Activated CD4-positive, alpha-beta T cell treated with anti-CD3 and anti-CD28 coated beads, Interleukin-2, amount 10 ng/mL, durations not matched to agents 7 days and 5 days (primary cell): ENCODE results near the gene DCAF15. TPM values are rescaled to one million over a fixed set of nuclear protein-coding genes. Genes with fewer than 3 reads are reported as not detected.

Source experiments
- CTCF ChIA-PET: fragments of 350-600 bp; sonication (Branson Sonifier 250); formaldehyde crosslinking; loops from one replicate; lab custom pipeline; 2021; ENCODE audit warnings: antibody characterized with exemption; lab: Charles Lee
- POLR2A ChIA-PET: fragments of 350-600 bp; sonication (Branson Sonifier 250); formaldehyde crosslinking; loops from one replicate; lab custom pipeline; 2021; ENCODE audit warnings: antibody characterized with exemption; lab: Charles Lee
- DNase-seq: peaks from one replicate; pipeline ENCODE4 v3.0.0-alpha.2; 2020
- H3K27ac Mint-ChIP-seq: one replicate; pipeline ENCODE4 v1.8.0; 2021; ENCODE audit warnings: mild to moderate bottlenecking, moderate library complexity, mixed read lengths
- H3K27me3 Mint-ChIP-seq: one replicate; pipeline ENCODE4 v1.8.0; 2021; ENCODE audit warnings: mixed read lengths
- H3K36me3 Mint-ChIP-seq: one replicate; pipeline ENCODE4 v1.8.0; 2021; ENCODE audit warnings: low read depth, mixed read lengths
- H3K4me1 Mint-ChIP-seq: one replicate; pipeline ENCODE4 v1.8.0; 2021; ENCODE audit warnings: mixed read lengths
- H3K4me3 Mint-ChIP-seq: one replicate; pipeline ENCODE4 v1.8.0; 2021; ENCODE audit warnings: mild to moderate bottlenecking, moderate library complexity, mixed read lengths
- H3K9me3 Mint-ChIP-seq: one replicate; pipeline ENCODE4 v1.8.0; 2021; ENCODE audit warnings: mixed read lengths
- total RNA-seq, 2 experiments: library from RNA; stranded (reverse); gene quantifications; one replicate each; pipeline ENCODE4 v1.2.3, GENCODE V29; 2021

DCAF15 gene
- total RNA-seq, 2 experiments from 2014 or later = 80.3 to 85.4 TPM

GRCh38 chr19:13984186-13984585, 31.9 kb downstream of the DCAF15 start:
- no peak overlapping the region for H3K27ac Mint-ChIP-seq

DNA sequence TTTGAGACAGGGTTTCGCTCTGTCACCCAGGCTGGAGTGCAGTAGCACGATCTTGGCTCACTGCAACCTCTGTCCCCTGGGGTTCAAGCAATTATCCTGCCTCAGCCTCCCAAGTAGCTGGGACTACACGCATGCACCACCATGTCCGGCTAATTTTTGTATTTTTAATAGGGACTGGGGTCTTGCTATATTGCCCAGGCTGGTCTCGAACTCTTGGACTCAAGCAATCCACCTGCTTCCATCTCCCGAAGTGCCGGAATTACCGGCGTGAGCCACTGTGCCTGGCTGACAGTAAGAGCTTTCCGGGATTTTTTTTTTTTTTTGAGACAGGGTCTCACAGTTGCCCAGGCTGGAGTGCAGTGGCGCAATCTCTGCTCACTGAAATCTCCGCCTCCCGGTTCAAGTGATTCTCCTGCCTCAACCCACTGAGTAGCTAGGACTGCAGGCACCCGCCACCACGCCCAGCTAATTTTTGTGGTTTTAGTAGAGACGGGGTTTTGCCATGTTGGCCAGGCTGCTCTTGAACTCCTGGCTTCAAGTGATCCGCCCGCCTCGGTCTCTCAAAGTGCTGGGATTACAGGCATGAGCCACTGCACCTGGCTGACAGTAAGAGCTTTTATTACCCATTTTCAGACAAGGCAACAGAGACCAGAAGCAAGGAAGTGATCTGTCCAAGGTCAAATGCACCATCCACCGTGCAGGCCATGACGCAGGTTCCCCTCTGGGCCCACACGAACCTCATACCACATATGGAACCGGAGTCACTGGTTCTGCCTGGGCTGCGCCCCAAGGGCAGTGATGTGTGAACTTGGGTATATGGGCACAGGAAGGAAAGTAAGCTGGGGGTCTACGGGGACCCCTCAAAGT, 32.8 kb downstream of the DCAF15 start:
- Mint-ChIP-seq H3K4me1 (peaks cover 89% of the 10 kb centered on the region), H3K4me3 (peak overlapping the region; percentile 9), H3K27ac (peak overlapping the region; percentile 98), H3K9me3 (no peaks in the 10 kb centered on the region), H3K36me3 (peaks cover 21% of the 10 kb centered on the region), H3K27me3 (no peaks in the 10 kb centered on the region)
- ChIA-PET CTCF (interaction anchor here (0.8 to 1.9 kb wide), 3 partner anchors 12 to 22 kb away, joined by 3 to 5 read pairs (median 3); partner anchors contain the start of gene RFX1), POLR2A (interaction anchor here (0.6 kb wide), 1 partner anchor 32 kb away, joined by 5 read pairs; no protein-coding TSS in a partner anchor)
- no peak for DNase-seq

More at GRCh38 chr19:13984186-13984585, 31.9 kb downstream of the DCAF15 start:
- peaks cover 86% of the 10 kb centered on the region for H3K4me1 Mint-ChIP-seq
- H3K4me3 Mint-ChIP-seq = no peak overlapping the region
- DNase-seq = no peak
- no peaks in the 10 kb centered on the region for H3K27me3 Mint-ChIP-seq
- no peaks in the 10 kb centered on the region for H3K9me3 Mint-ChIP-seq
- ChIA-PET CTCF (interaction anchor here (0.8 to 1.6 kb wide), 2 partner anchors 11 to 22 kb away, joined by 3 read pairs; partner anchors contain the start of gene RFX1), POLR2A (no interaction called here)
- peaks cover 18% of the 10 kb centered on the region for H3K36me3 Mint-ChIP-seq

DNA sequence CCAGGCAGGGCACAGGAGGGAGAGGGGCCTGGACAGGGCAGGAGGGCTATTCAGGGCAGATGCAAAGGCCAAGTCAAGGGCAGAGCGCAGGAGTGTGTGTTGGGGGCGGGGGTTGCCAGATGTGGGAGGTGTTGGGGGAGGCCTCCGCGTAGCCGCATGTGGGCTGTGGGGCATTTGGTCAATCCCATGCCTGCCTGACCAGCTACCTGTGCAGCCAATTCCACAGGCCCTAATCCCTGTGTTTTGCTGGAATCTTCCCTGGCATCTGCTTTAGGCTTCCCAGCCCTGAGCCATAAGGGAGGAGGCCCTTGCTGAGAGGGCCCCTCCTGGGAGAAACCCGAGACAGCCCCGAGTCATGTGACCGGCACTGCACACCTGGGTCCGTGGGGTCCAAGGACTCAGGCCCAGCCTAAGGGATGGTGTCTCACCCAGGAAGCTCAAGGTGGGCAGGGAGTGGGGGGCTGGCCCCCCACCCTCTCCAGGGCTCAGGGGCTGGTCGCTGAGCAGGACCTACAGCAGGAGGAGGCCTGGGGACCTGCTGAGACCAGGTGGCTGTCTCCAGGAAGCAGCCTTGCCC, 33.5 kb downstream of the DCAF15 start:
- peaks cover 23% of the 10 kb centered on the region for H3K36me3 Mint-ChIP-seq
- no peaks in the 10 kb centered on the region for H3K27me3 Mint-ChIP-seq
- H3K9me3 Mint-ChIP-seq = no peaks in the 10 kb centered on the region
- CTCF ChIA-PET = interaction anchor here (1.6 to 1.9 kb wide), 2 partner anchors 12 to 13 kb away, joined by 3 to 5 read pairs; no protein-coding TSS in a partner anchor
- POLR2A ChIA-PET = interaction anchor here (0.6 kb wide), 1 partner anchor 32 kb away, joined by 5 read pairs; no protein-coding TSS in a partner anchor
- peak overlapping the region; percentile 98 for H3K27ac Mint-ChIP-seq
- H3K4me3 Mint-ChIP-seq = peak overlapping the region; percentile 68
- no peak for DNase-seq
- peaks cover 87% of the 10 kb centered on the region for H3K4me1 Mint-ChIP-seq

DNA sequence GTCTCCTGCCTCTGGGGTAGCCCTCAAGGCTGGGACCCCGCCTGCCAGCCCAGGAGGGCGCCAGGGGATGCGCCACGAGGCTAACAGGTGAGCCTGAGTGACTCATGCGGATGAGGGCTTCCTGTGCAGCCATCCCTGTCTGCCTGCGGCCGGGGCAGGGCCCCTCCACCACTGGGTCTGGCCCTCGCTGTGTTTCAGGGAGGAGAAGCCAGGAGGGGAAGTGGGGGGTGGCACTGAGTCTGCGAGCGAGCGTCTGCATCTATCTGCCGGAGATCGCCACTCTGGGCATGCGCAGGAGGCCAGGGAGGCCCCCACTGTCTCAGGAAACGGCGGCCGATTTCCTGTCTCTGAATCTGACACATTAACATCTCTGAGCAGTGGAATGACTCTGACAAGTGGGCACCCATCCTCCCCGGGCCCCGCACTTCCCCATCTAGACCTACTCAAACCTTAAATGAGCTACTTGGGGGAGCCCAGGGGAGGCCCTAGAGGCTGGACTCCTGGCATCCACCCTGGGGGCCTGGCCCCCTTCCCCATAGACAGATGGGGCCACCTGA, 34.1 kb downstream of the DCAF15 start:
- Mint-ChIP-seq H3K4me1 (peaks cover 83% of the 10 kb centered on the region), H3K9me3 (no peaks in the 10 kb centered on the region), H3K4me3 (peak overlapping the region; percentile 68), H3K36me3 (peaks cover 26% of the 10 kb centered on the region), H3K27me3 (no peaks in the 10 kb centered on the region), H3K27ac (peak overlapping the region; percentile 98)
- ChIA-PET POLR2A (no interaction called here), CTCF (interaction anchor here (1.9 kb wide), 1 partner anchor 11 kb away, joined by 5 read pairs; no protein-coding TSS in a partner anchor)
- DNase-seq = peak; percentile 99

DNA sequence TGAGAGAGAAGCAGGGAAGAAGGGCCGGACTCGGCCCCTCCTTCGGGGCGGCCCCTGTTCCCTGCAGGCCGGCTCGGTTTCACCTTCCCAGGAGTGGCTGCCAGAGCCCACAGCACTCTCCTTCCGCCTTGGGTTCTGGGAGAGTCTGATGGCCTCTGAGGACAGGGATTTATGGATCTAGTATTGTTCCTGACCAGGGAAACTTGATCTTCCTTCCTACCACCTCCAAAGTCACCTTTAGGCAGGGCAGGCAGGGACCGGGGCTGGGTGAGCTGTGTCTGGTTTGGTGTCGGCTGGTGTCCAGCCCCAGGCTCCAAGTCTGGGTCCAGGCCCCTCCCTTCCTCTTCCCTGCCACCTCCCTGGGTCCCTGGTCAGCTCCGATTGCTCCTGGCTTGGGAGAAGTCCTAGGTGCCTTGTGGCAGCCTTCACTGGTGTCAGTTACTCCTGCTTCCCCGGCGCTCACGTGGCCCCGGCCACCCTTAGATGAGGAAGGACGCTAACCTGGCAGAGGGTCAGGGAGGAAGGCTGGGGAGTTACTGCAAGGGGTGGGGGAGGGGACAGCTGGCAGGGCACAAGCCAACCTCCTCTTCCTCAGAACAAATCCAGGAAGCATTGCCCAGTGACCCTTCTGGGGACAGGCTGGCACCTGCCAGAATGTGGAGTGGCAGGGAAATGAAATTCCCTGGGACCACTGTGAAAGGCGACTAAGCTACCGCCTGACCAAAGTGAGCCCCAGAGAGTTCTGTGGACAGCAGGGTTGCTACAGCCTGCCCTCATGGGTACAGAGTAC, 35.0 kb downstream of the DCAF15 start:
- H3K27me3 Mint-ChIP-seq = no peaks in the 10 kb centered on the region
- no peak for DNase-seq
- CTCF ChIA-PET = interaction anchor here (0.6 to 1.2 kb wide), 4 partner anchors 11 to 29 kb away, joined by 3 read pairs; no protein-coding TSS in a partner anchor
- peak overlapping the region; percentile 68 for H3K4me3 Mint-ChIP-seq
- H3K27ac Mint-ChIP-seq = peak overlapping the region; percentile 98
- no peaks in the 10 kb centered on the region for H3K9me3 Mint-ChIP-seq
- POLR2A ChIA-PET = no interaction called here
- peaks cover 74% of the 10 kb centered on the region for H3K4me1 Mint-ChIP-seq
- H3K36me3 Mint-ChIP-seq = peaks cover 28% of the 10 kb centered on the region

- H3K4me1 Mint-ChIP-seq = peaks cover 58% of the 10 kb centered on the region
- H3K27ac Mint-ChIP-seq = peak overlapping the region; percentile 98
- peaks cover 26% of the 10 kb centered on the region for H3K36me3 Mint-ChIP-seq
- no peaks in the 10 kb centered on the region for H3K27me3 Mint-ChIP-seq
- H3K9me3 Mint-ChIP-seq = no peaks in the 10 kb centered on the region
- ChIA-PET POLR2A (no interaction called here), CTCF (interaction anchor here (0.6 to 1.8 kb wide), 2 partner anchors 11 to 13 kb away, joined by 3 to 5 read pairs; no protein-coding TSS in a partner anchor)
- DNase-seq = no peak
- no peak overlapping the region for H3K4me3 Mint-ChIP-seq
These were observed 37.2 kb downstream of the DCAF15 start for GRCh38 chr19:13989487-13989886.

GRCh38 chr19:13990085-13990484, 37.8 kb downstream of the DCAF15 start:
- H3K36me3 Mint-ChIP-seq = peaks cover 26% of the 10 kb centered on the region
- no peak overlapping the region for H3K4me3 Mint-ChIP-seq
- H3K27me3 Mint-ChIP-seq = no peaks in the 10 kb centered on the region
- POLR2A ChIA-PET = no interaction called here
- peak overlapping the region; percentile 98 for H3K27ac Mint-ChIP-seq
- no peaks in the 10 kb centered on the region for H3K9me3 Mint-ChIP-seq
- peaks cover 52% of the 10 kb centered on the region for H3K4me1 Mint-ChIP-seq
- no peak for DNase-seq
- CTCF ChIA-PET = interaction anchor here (0.6 to 1.8 kb wide), 4 partner anchors 11 to 58 kb away, joined by 3 to 5 read pairs (median 3); no protein-coding TSS in a partner anchor

GRCh38 chr19:13992025-13992424, 39.7 kb downstream of the DCAF15 start:
- ChIA-PET POLR2A (no interaction called here), CTCF (interaction anchor here (0.6 to 1.2 kb wide), 2 partner anchors 10 to 361 kb away, joined by 3 to 8 read pairs; no protein-coding TSS in a partner anchor)
- H3K4me3 Mint-ChIP-seq = no peak overlapping the region
- no peak for DNase-seq
- H3K4me1 Mint-ChIP-seq = peaks cover 33% of the 10 kb centered on the region
- H3K27ac Mint-ChIP-seq = no peak overlapping the region
- peaks cover 26% of the 10 kb centered on the region for H3K36me3 Mint-ChIP-seq
- H3K9me3 Mint-ChIP-seq = no peaks in the 10 kb centered on the region
- H3K27me3 Mint-ChIP-seq = no peaks in the 10 kb centered on the region

- Mint-ChIP-seq H3K9me3 (peaks cover 2% of the 10 kb centered on the region), H3K27me3 (no peaks in the 10 kb centered on the region), H3K36me3 (peaks cover 34% of the 10 kb centered on the region), H3K4me1 (peaks cover 17% of the 10 kb centered on the region), H3K27ac (no peak overlapping the region), H3K4me3 (no peak overlapping the region)
- ChIA-PET CTCF (interaction anchor here (1.0 kb wide), 1 partner anchor 11 kb away, joined by 3 read pairs; no protein-coding TSS in a partner anchor), POLR2A (no interaction called here)
- DNase-seq = no peak
These were observed 41.4 kb downstream of the DCAF15 start for GRCh38 chr19:13993590-13994300.

GRCh38 chr19:13995017-13995728, 42.9 kb downstream of the DCAF15 start:
- Mint-ChIP-seq H3K36me3 (peaks cover 34% of the 10 kb centered on the region), H3K27ac (no peak overlapping the region), H3K4me1 (peaks cover 7% of the 10 kb centered on the region), H3K27me3 (no peaks in the 10 kb centered on the region), H3K9me3 (peaks cover 7% of the 10 kb centered on the region), H3K4me3 (no peak overlapping the region)
- ChIA-PET POLR2A (no interaction called here), CTCF (interaction anchor here (0.6 to 0.7 kb wide), 2 partner anchors 10 to 41 kb away, joined by 3 read pairs; no protein-coding TSS in a partner anchor)
- DNase-seq = no peak
